ENCODE data around the gene TUBGCP2.

Gene TUBGCP2

GRCh38 chr10:133253361-133253955 lies 55.2 kb downstream of the TUBGCP2 start:
- no peak overlapping the region for H3K27ac ChIP-seq (ENCODE audit: low read length)
- no peak overlapping the region for H3K4me3 ChIP-seq (ENCODE audit: low read length)
- no peaks in the 10 kb centered on the region for H3K36me3 ChIP-seq (ENCODE audit: control insufficient read depth, low read depth, low read length)
- H3K4me1 ChIP-seq (ENCODE audit: control insufficient read depth, low read depth, low read length): peaks cover 3% of the 10 kb centered on the region
- no peaks in the 10 kb centered on the region for H3K9me3 ChIP-seq (ENCODE audit: control insufficient read depth, low read depth, low read length)
- H3K27me3 ChIP-seq (ENCODE audit: control insufficient read depth, insufficient read depth, low read length): no peaks in the 10 kb centered on the region
- H3K9ac ChIP-seq (ENCODE audit: low read length): no peak overlapping the region

DNA sequence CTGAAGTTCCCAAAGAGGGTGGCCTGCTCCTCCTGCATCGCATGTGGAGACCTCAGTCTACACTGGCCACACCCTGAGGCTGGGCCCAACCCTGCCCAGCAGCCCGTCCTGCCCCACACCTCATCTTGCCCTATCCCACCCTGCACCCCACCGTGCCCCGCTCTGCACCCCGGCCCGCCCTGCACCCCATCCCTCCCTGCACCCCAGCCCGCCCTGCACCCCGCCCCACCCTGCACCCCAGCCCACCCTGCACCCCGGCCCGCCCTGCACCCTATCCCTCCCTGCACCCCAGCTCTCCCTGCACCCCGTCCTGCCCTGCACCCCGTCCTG lies 56.5 kb downstream of the TUBGCP2 start:
- Histone ChIP-seq H3K4me1 (ENCODE audit: control insufficient read depth, low read depth, low read length) (peaks cover 8% of the 10 kb centered on the region), H3K27ac (ENCODE audit: low read length) (no peak overlapping the region), H3K36me3 (ENCODE audit: control insufficient read depth, low read depth, low read length) (no peaks in the 10 kb centered on the region), H3K27me3 (ENCODE audit: control insufficient read depth, insufficient read depth, low read length) (no peaks in the 10 kb centered on the region), H3K9me3 (ENCODE audit: control insufficient read depth, low read depth, low read length) (no peaks in the 10 kb centered on the region), H3K4me3 (ENCODE audit: low read length) (no peak overlapping the region), H3K9ac (ENCODE audit: low read length) (no peak overlapping the region)

DNA sequence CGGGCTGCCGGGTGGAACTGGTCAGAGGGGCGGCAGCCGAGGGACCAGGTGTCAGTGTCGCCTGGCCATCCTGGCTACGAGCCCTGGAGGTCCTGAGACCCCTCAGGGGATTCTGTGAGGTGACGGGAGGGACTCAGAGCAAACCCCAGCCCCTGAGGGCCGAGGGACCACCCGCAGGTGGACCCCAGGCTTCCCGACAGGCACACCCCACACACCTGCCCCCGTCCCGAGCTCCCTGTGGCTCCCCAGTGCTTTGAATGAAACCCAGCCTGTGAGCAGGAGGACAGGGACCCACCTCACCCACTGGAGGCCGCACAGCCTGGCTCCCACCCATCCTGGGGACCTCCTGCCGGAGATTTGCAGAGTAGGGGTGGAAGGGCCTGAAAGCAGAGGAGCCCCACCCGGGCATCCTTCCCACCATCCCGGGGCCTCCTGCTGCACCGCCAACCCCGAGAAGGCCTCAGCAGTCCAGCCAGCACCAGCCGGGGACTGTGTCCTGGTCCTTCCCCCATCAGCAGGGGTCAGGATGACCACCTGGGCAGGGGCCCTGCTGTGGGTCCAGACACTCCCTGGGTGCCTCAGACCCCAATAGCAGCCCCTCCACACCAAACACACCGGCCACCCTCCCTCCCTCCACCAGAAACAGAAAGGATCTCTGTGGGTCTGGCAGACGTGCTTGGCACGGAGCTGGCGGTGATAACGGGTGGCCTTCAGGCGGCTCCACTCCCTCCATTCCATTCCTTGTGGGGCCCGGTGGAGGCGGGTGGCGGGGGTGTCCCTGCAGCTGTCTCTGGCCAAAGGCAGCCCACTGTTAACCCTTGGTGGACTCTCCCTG lies 57.1 kb downstream of the TUBGCP2 start:
- Histone ChIP-seq H3K27ac (ENCODE audit: low read length) (no peak overlapping the region), H3K4me1 (ENCODE audit: control insufficient read depth, low read depth, low read length) (peaks cover 7% of the 10 kb centered on the region)

DNA sequence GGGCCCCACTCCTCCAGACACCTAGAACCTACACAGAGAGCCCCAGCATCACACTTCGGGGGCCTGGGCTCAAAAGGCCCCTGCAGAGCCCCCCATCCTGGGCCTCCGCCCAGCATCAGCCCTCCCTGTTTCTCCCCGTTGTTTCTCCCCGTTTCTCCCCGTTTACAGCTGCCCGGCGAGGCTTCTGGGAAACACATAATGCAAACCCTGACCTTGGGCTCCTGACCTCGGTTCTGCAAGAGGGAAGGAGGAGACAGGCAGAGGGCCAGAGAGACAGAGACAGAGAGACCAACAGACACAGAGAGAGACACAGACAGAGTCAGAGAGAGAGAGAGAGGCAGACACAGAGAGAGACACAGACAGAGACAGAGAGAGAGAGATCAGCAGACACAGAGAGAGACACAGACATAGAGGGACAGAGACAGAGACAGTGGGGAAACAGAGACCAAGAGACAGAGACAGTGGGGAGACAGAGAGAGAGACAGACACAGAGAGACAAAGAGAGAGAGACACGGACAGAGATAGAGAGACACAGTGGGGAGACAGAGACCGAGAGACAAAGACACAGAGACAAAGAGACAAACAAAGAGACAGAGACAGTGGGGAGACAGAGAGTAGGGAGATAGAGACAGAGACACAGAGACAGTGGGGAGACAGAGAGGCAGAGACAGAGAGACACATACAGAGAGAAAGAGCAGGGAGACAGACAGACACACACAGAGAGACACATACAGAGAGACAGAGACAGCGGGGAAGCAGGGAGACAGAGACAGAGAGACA lies 58.5 kb downstream of the TUBGCP2 start:
- Histone ChIP-seq H3K4me3 (ENCODE audit: low read length) (no peak overlapping the region), H3K4me1 (ENCODE audit: control insufficient read depth, low read depth, low read length) (peaks cover 7% of the 10 kb centered on the region), H3K27ac (ENCODE audit: low read length) (no peak overlapping the region), H3K9me3 (ENCODE audit: control insufficient read depth, low read depth, low read length) (no peaks in the 10 kb centered on the region), H3K36me3 (ENCODE audit: control insufficient read depth, low read depth, low read length) (no peaks in the 10 kb centered on the region), H3K27me3 (ENCODE audit: control insufficient read depth, insufficient read depth, low read length) (no peaks in the 10 kb centered on the region), H3K9ac (ENCODE audit: low read length) (no peak overlapping the region)

More for the DNA sequence above, 57.1 kb downstream of the TUBGCP2 start:
- no peak overlapping the region for H3K4me3 ChIP-seq (ENCODE audit: low read length)
- no peak overlapping the region for H3K9ac ChIP-seq (ENCODE audit: low read length)
- H3K9me3 ChIP-seq (ENCODE audit: control insufficient read depth, low read depth, low read length): no peaks in the 10 kb centered on the region
- H3K27me3 ChIP-seq (ENCODE audit: control insufficient read depth, insufficient read depth, low read length): no peaks in the 10 kb centered on the region
- no peaks in the 10 kb centered on the region for H3K36me3 ChIP-seq (ENCODE audit: control insufficient read depth, low read depth, low read length)

- Histone ChIP-seq H3K27me3 (ENCODE audit: control insufficient read depth, insufficient read depth, low read length) (no peaks in the 10 kb centered on the region), H3K4me3 (ENCODE audit: low read length) (no peak overlapping the region), H3K27ac (ENCODE audit: low read length) (no peak overlapping the region), H3K4me1 (ENCODE audit: control insufficient read depth, low read depth, low read length) (peaks cover 7% of the 10 kb centered on the region), H3K9ac (ENCODE audit: low read length) (no peak overlapping the region), H3K9me3 (ENCODE audit: control insufficient read depth, low read depth, low read length) (no peaks in the 10 kb centered on the region), H3K36me3 (ENCODE audit: control insufficient read depth, low read depth, low read length) (no peaks in the 10 kb centered on the region)
These were observed 59.4 kb downstream of the TUBGCP2 start for GRCh38 chr10:133249094-133249780.

DNA sequence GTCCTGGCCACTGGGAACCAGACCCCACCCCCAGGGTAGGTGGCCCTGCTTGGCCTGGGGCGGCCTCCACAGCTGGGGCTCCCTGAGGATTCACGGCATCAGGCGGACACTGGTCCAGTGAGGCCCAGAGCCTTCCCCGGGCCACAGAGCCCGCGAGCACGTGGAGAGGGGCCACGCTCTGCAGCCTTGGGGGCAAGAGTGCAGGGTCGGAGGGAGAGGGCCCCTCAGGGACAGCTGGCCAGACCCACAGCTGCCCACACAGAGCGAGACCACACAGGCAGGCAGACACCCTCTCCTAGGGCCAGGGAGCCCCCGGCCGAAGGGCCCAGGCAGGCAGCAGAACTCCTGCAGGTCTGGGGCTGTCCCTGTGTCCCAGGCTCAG lies 60.3 kb downstream of the TUBGCP2 start:
- H3K36me3 ChIP-seq (ENCODE audit: control insufficient read depth, low read depth, low read length): no peaks in the 10 kb centered on the region
- no peaks in the 10 kb centered on the region for H3K9me3 ChIP-seq (ENCODE audit: control insufficient read depth, low read depth, low read length)
- H3K4me3 ChIP-seq (ENCODE audit: low read length): no peak overlapping the region
- peaks cover 7% of the 10 kb centered on the region for H3K4me1 ChIP-seq (ENCODE audit: control insufficient read depth, low read depth, low read length)
- no peak overlapping the region for H3K9ac ChIP-seq (ENCODE audit: low read length)
- no peaks in the 10 kb centered on the region for H3K27me3 ChIP-seq (ENCODE audit: control insufficient read depth, insufficient read depth, low read length)
- no peak overlapping the region for H3K27ac ChIP-seq (ENCODE audit: low read length)

- Histone ChIP-seq H3K9me3 (ENCODE audit: control insufficient read depth, low read depth, low read length) (no peaks in the 10 kb centered on the region), H3K4me1 (ENCODE audit: control insufficient read depth, low read depth, low read length) (peaks cover 7% of the 10 kb centered on the region), H3K9ac (ENCODE audit: low read length) (no peak overlapping the region), H3K27ac (ENCODE audit: low read length) (no peak overlapping the region), H3K4me3 (ENCODE audit: low read length) (no peak overlapping the region), H3K36me3 (ENCODE audit: control insufficient read depth, low read depth, low read length) (no peaks in the 10 kb centered on the region), H3K27me3 (ENCODE audit: control insufficient read depth, insufficient read depth, low read length) (no peaks in the 10 kb centered on the region)
These were observed 60.9 kb downstream of the TUBGCP2 start for GRCh38 chr10:133247681-133248333.

DNA sequence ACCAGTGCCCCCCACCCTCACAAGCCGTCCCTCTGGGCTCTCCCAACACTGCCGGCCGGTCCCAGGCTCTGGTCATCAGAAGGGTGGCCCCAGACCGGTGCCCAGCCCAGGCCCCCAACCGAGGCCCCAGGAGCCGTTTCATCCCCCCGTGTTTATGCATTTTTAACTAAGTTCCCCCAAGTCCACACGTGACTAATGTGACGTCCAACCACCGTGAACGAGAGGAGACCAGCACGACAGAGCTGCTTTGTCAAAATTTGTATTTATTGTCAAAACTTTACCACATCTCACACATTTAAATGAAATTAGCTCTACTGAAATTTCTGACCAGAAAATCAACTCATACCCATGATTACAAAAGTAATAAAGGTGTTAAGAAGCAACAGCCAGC lies 62.4 kb downstream of the TUBGCP2 start:
- H3K27ac ChIP-seq (ENCODE audit: low read length): no peak overlapping the region
- no peaks in the 10 kb centered on the region for H3K36me3 ChIP-seq (ENCODE audit: control insufficient read depth, low read depth, low read length)
- H3K9ac ChIP-seq (ENCODE audit: low read length): no peak overlapping the region
- peaks cover 7% of the 10 kb centered on the region for H3K4me1 ChIP-seq (ENCODE audit: control insufficient read depth, low read depth, low read length)
- H3K9me3 ChIP-seq (ENCODE audit: control insufficient read depth, low read depth, low read length): no peaks in the 10 kb centered on the region
- H3K4me3 ChIP-seq (ENCODE audit: low read length): no peak overlapping the region
- H3K27me3 ChIP-seq (ENCODE audit: control insufficient read depth, insufficient read depth, low read length): no peaks in the 10 kb centered on the region

- no peak overlapping the region for H3K4me3 ChIP-seq (ENCODE audit: low read length)
- H3K9me3 ChIP-seq (ENCODE audit: control insufficient read depth, low read depth, low read length): no peaks in the 10 kb centered on the region
- no peak overlapping the region for H3K27ac ChIP-seq (ENCODE audit: low read length)
- H3K9ac ChIP-seq (ENCODE audit: low read length): no peak overlapping the region
- no peaks in the 10 kb centered on the region for H3K27me3 ChIP-seq (ENCODE audit: control insufficient read depth, insufficient read depth, low read length)
- H3K4me1 ChIP-seq (ENCODE audit: control insufficient read depth, low read depth, low read length): peaks cover 7% of the 10 kb centered on the region
- H3K36me3 ChIP-seq (ENCODE audit: control insufficient read depth, low read depth, low read length): no peaks in the 10 kb centered on the region
These were observed 63.0 kb downstream of the TUBGCP2 start for GRCh38 chr10:133245439-133246235.

DNA sequence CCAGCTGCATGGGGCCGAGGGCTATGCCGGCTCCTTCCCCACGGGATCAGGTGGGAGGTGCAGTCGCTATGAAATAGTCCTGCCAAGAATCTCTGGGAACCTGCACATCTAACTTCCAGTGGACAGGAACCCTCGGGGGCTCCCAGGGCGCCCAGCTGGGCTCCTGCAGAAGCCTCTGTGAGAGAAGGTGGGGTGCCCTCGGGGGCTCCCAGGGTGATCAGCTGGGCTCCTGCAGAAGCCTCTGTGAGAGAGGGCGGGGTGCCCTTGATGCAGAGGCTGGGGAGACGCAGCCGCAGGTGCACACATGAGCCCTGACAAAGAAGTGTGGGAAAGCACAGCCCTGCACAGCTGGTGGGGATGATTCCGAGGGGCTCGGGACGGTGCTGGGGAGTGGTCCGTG lies 65.1 kb downstream of the TUBGCP2 start:
- Histone ChIP-seq H3K4me3 (ENCODE audit: low read length) (no peak overlapping the region), H3K36me3 (ENCODE audit: control insufficient read depth, low read depth, low read length) (no peaks in the 10 kb centered on the region), H3K4me1 (ENCODE audit: control insufficient read depth, low read depth, low read length) (peaks cover 13% of the 10 kb centered on the region), H3K27me3 (ENCODE audit: control insufficient read depth, insufficient read depth, low read length) (peaks cover 9% of the 10 kb centered on the region), H3K27ac (ENCODE audit: low read length) (no peak overlapping the region), H3K9ac (ENCODE audit: low read length) (no peak overlapping the region), H3K9me3 (ENCODE audit: control insufficient read depth, low read depth, low read length) (no peaks in the 10 kb centered on the region)

Measured in iPS-18a (cell line).